Astrocyte (in vitro differentiated cells and primary cell): Measurements from ENCODE around the gene SPPL2B. TPM values are rescaled to one million over a fixed set of nuclear protein-coding genes. Genes with fewer than 3 reads are reported as not detected.

Experiments used
- DNase-seq: peaks from one replicate; pipeline ENCODE4 v3.0.0-alpha.2; 2010; ENCODE audit warnings: low read depth
- FAIRE-seq: peaks from 2 replicates; lab custom pipeline; 2011; peaks lifted over from hg19 to GRCh38; lab: Jason Lieb, UNC
- H2AFZ ChIP-seq: 2 replicates; pipeline ENCODE4 v1.6.0; 2012; ENCODE audit warnings: low read depth, low read length, inconsistent platforms
- H3K27ac ChIP-seq: 2 replicates; pipeline ENCODE4 v1.5.1; 2011; ENCODE audit warnings: low read depth, low read length, inconsistent platforms
- H3K27me3 ChIP-seq: 2 replicates; pipeline ENCODE4 v1.6.0; 2011; ENCODE audit warnings: low read length, inconsistent platforms; ENCODE audit not compliant: insufficient read depth
- H3K36me3 ChIP-seq: 2 replicates; pipeline ENCODE4 v1.5.1; 2011; ENCODE audit warnings: low read length, inconsistent platforms; ENCODE audit not compliant: insufficient read depth
- H3K4me1 ChIP-seq: 2 replicates; pipeline ENCODE4 v1.5.1; 2011; ENCODE audit warnings: low read length, inconsistent platforms; ENCODE audit not compliant: insufficient read depth
- H3K4me2 ChIP-seq: 2 replicates; pipeline ENCODE4 v1.6.0; 2012; ENCODE audit warnings: low read length, inconsistent platforms
- H3K4me3 ChIP-seq: 2 replicates; pipeline ENCODE4 v1.5.1; 2011; ENCODE audit warnings: low read depth, mild to moderate bottlenecking, low read length, inconsistent platforms; ENCODE audit not compliant: insufficient read depth
- H3K79me2 ChIP-seq: 2 replicates; pipeline ENCODE4 v1.6.0; 2012; ENCODE audit warnings: mild to moderate bottlenecking, low read length, inconsistent platforms; ENCODE audit not compliant: insufficient read depth
- H3K9ac ChIP-seq: 2 replicates; pipeline ENCODE4 v1.6.0; 2012; ENCODE audit warnings: mild to moderate bottlenecking, low read length, inconsistent platforms
- H3K9me3 ChIP-seq: 2 replicates; pipeline ENCODE4 v1.5.1; 2012; ENCODE audit warnings: low read depth, mild to moderate bottlenecking, low read length, inconsistent platforms; ENCODE audit not compliant: insufficient read depth
- H4K20me1 ChIP-seq: 2 replicates; pipeline ENCODE4 v1.6.0; 2012; ENCODE audit warnings: low read length, inconsistent platforms; ENCODE audit not compliant: insufficient read depth
- H3K27ac Mint-ChIP-seq: one replicate; pipeline ENCODE4 v1.8.0; 2021; ENCODE audit warnings: mild to moderate bottlenecking, mixed read lengths; ENCODE audit not compliant: unreplicated experiment
- H3K27me3 Mint-ChIP-seq: one replicate; pipeline ENCODE4 v1.8.0; 2021; ENCODE audit warnings: low read depth, mixed read lengths; ENCODE audit not compliant: unreplicated experiment
- H3K36me3 Mint-ChIP-seq: one replicate; pipeline ENCODE4 v1.8.0; 2021; ENCODE audit warnings: low read depth, mixed read lengths; ENCODE audit not compliant: unreplicated experiment
- H3K4me1 Mint-ChIP-seq: one replicate; pipeline ENCODE4 v1.8.0; 2021; ENCODE audit warnings: low read depth, mixed read lengths; ENCODE audit not compliant: unreplicated experiment
- H3K4me3 Mint-ChIP-seq: one replicate; pipeline ENCODE4 v1.8.0; 2021; ENCODE audit warnings: mild to moderate bottlenecking, moderate library complexity, mixed read lengths; ENCODE audit not compliant: unreplicated experiment
- H3K9me3 Mint-ChIP-seq: one replicate; pipeline ENCODE4 v1.8.0; 2021; ENCODE audit warnings: mild to moderate bottlenecking, mixed read lengths; ENCODE audit not compliant: unreplicated experiment
- EZH2 ChIP-seq: IDR thresholded peaks from 2 replicates; pipeline ENCODE4 v1.6.1; 2012; ENCODE audit warnings: mild to moderate bottlenecking, low read length, inconsistent platforms; ENCODE audit not compliant: insufficient read depth
- total RNA-seq: library from RNA; stranded (reverse); gene quantifications from 2 replicates; pipeline ENCODE4 v1.2.1, GENCODE V29; 2021
- TF ChIP-seq, protein P1 (sequence below): IDR thresholded peaks from 2 replicates; pipeline ENCODE4 v1.5.1; 2011; ENCODE audit warnings: low read depth, mild to moderate bottlenecking, inconsistent platforms, low read length, moderate library complexity; ENCODE audit not compliant: insufficient read depth

SPPL2B gene
- total RNA-seq, 1 donor from 2014 or later, result 55.4 TPM

DNA sequence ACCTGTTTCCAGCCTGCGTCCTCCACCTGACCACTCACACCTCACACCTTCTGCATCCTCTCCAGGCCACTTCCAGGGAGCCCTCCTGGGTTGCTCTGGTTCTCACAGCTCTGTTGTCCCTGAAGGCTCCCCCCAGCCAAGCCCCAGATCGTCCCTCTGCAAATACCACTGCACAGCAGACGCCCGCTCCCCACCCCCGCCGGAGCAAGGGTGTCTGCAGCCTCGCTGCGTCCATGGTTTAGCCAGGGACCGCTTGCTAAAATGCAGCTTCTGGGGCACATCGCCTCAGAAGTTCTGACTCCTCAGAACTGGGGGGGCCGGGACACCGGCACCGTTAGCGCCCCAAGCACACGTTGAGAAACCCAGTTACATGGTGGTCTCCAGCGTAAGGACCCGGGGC lies 21.5 kb upstream of the SPPL2B start:
- no peak for DNase-seq

DNA sequence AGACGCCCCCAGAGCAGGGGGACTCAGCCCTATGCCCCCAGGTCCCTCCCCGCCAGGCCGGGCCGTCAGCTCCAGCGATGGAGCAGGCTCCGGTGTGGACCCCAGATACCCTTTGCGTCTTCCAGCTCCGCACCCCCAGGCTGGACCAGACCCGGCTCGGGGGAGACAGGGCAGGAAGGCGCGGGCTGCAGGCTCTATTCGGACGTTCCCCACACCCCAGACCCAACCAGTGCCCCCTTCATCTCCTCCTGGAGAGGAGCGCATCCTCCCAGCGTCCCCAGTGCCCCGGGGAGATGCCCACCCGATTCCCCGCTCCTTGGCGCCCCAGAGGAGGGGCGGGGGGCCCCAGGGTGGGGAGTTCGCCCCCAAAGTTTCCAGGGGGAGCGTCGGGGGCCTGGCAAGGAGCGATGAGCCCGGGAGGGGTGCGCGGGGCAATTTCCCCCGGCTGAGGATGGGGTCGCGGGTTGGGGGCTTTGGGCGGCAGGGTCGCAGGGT lies 20.9 kb upstream of the SPPL2B start:
- Mint-ChIP-seq H3K27me3 (peaks cover 46% of the 10 kb centered on the region), H3K9me3 (peaks cover 6% of the 10 kb centered on the region), H3K4me3 (no peak overlapping the region), H3K27ac (no peak overlapping the region), H3K36me3 (no peaks in the 10 kb centered on the region), H3K4me1 (no peaks in the 10 kb centered on the region)
- Histone ChIP-seq H3K27me3 (peaks cover 13% of the 10 kb centered on the region), H3K4me1 (peaks cover 11% of the 10 kb centered on the region), H3K9ac (no peak overlapping the region), H2AFZ (no peak overlapping the region), H4K20me1 (peaks cover 3% of the 10 kb centered on the region), H3K4me2 (no peak overlapping the region), H3K27ac (no peak overlapping the region), H3K36me3 (no peaks in the 10 kb centered on the region), H3K4me3 (no peak overlapping the region), H3K79me2 (no peaks in the 10 kb centered on the region), H3K9me3 (no peaks in the 10 kb centered on the region)
- TF ChIP-seq, protein P1, sequence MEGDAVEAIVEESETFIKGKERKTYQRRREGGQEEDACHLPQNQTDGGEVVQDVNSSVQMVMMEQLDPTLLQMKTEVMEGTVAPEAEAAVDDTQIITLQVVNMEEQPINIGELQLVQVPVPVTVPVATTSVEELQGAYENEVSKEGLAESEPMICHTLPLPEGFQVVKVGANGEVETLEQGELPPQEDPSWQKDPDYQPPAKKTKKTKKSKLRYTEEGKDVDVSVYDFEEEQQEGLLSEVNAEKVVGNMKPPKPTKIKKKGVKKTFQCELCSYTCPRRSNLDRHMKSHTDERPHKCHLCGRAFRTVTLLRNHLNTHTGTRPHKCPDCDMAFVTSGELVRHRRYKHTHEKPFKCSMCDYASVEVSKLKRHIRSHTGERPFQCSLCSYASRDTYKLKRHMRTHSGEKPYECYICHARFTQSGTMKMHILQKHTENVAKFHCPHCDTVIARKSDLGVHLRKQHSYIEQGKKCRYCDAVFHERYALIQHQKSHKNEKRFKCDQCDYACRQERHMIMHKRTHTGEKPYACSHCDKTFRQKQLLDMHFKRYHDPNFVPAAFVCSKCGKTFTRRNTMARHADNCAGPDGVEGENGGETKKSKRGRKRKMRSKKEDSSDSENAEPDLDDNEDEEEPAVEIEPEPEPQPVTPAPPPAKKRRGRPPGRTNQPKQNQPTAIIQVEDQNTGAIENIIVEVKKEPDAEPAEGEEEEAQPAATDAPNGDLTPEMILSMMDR, result no peak
- peak; percentile 78 for TF ChIP-seq EZH2
- DNase-seq (no peak), FAIRE-seq (no peak)

More for the DNA sequence above, 21.5 kb upstream of the SPPL2B start:
- Mint-ChIP-seq H3K4me3 (no peak overlapping the region), H3K9me3 (peaks cover 6% of the 10 kb centered on the region), H3K4me1 (no peaks in the 10 kb centered on the region), H3K27ac (no peak overlapping the region), H3K27me3 (peaks cover 43% of the 10 kb centered on the region), H3K36me3 (no peaks in the 10 kb centered on the region)
- Histone ChIP-seq H3K9me3 (no peaks in the 10 kb centered on the region), H3K9ac (no peak overlapping the region), H3K4me2 (no peak overlapping the region), H3K4me1 (peaks cover 17% of the 10 kb centered on the region), H3K36me3 (no peaks in the 10 kb centered on the region), H3K27ac (no peak overlapping the region), H3K27me3 (peaks cover 18% of the 10 kb centered on the region), H3K79me2 (no peaks in the 10 kb centered on the region), H3K4me3 (no peak overlapping the region), H4K20me1 (peaks cover 3% of the 10 kb centered on the region), H2AFZ (no peak overlapping the region)
- TF ChIP-seq EZH2, result no peak
- no peak for FAIRE-seq

DNA sequence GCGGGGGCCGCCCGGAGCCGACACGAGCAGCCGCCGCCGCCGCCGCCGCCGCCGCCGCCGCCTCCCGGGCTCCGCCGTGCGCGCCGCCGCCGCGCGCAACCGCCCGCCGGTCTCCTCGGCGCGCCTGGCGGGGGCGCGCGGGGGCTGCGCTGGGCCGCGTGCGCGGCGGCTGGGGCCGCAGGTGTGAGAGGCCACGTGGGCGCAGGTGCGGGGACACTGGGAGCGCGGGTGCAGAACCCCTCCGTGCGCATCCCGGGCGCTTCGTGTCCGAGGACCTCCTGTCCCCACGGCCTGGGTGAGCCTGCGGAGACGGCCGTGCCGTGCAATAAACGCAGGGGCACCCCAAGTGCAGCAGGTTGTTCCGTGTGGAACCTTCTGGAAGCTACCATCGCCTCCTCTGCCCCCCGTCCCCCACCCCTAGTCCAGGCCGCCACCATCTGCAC lies 20.3 kb upstream of the SPPL2B start, which contains the start of gene LINGO3:
Gene LINGO3 (minus strand): TSS at position 41 of the 443 bp plus-strand sequence. CDS start 16,378 bp downstream, outside the sequence.
- peak within 1 kb of the TSS; percentile 69 for H3K4me2 ChIP-seq
- DNase-seq, result no peak
- peaks cover 3% of the 10 kb centered on the region for H4K20me1 ChIP-seq
- H2AFZ ChIP-seq, result no peak within 1 kb of the TSS
- Mint-ChIP-seq H3K36me3 (no peaks in the 10 kb centered on the region), H3K9me3 (peaks cover 6% of the 10 kb centered on the region), H3K27ac (peak within 1 kb of the TSS; percentile 59), H3K4me1 (no peaks in the 10 kb centered on the region), H3K27me3 (peaks cover 44% of the 10 kb centered on the region), H3K4me3 (peak within 1 kb of the TSS; percentile 50)
- H3K9ac ChIP-seq, result no peak within 1 kb of the TSS
- no peaks in the 10 kb centered on the region for H3K36me3 ChIP-seq
- H3K4me1 ChIP-seq, result peaks cover 10% of the 10 kb centered on the region
- no peak within 1 kb of the TSS for H3K27ac ChIP-seq
- FAIRE-seq, result no peak
- H3K79me2 ChIP-seq, result no peaks in the 10 kb centered on the region
- peaks cover 9% of the 10 kb centered on the region for H3K27me3 ChIP-seq
- no peaks in the 10 kb centered on the region for H3K9me3 ChIP-seq
- H3K4me3 ChIP-seq, result no peak within 1 kb of the TSS
- TF ChIP-seq, protein P1, result no peak
- TF ChIP-seq EZH2, result peak; percentile 29
